NCI-H146 treated with DMSO at 0.1 percent for 48 hours (cell line): ENCODE measurements around the gene ZFP90.

Experiments
- DNase-seq: peaks from one replicate; lab custom pipeline; 2025; ENCODE audit not compliant: unreplicated experiment; lab: John Stamatoyannopoulos, UW

ZFP90 gene

DNA sequence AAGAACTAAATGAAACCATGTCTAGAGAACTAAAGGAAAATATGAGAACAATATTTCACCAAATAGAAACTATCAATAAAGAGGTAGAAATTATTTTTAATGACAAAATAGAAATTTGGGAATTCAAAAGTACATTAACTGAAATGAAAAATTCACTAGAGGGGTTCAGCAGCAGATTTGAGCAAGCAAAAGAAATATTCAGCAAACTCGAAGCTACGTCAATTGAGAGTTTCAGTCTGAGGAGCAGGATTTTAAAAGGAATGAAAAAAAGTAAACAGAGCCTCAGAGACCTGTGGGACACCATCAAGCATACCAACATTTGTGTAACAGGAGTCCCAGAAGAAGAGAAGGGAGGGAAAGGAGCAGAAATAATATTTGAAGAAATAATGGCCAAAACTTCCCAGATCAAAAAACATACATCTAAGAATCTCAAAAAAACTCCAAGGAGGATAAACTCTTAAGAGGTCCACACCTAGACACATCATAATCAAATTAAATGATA is 38.3 kb downstream of the ZFP90 start:
- DNase-seq = no peak

GRCh38 chr16:68590201-68590994 is 51.3 kb downstream of the ZFP90 start:
- DNase-seq = no peak

DNA sequence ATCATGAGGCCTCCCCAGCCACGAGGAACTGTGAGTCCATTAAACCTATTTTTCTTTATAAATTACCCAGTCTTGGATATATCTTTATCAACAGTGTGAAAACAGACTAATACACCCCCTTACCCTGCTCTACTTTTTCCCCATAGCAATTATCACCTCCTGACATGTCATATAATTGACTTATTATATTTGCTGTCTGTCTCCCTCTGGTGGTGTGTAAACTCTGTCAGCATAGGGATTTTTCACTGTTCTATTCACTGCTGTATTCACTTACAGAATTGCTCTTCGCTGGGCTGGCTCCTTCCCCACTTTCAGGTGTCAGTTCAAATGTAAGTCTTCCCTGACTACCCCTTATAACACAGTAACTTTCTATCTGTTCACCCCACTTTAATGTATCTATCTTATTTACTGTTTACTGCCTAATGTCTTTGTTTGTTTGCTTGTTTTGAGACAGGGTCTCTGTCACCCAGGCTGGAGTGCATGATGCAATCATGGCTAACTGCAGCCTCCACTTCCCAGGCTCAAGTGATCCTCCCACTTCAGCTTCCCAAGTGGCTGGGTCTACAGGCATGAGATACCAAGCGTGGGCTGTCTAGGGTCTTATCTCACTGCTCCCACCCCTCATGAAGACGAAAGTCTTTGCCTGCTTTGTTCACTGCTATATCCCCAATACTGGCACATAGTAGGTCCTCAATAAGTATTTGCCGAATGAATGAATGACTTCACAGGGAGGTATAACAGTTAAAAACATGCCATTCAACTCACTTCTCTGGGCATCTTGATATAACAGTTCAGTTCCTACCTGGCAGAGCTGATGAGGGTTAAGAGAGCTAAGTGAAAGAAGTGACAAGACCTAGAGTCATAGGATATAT is 53.6 kb downstream of the ZFP90 start:
- DNase-seq = no peak

DNA sequence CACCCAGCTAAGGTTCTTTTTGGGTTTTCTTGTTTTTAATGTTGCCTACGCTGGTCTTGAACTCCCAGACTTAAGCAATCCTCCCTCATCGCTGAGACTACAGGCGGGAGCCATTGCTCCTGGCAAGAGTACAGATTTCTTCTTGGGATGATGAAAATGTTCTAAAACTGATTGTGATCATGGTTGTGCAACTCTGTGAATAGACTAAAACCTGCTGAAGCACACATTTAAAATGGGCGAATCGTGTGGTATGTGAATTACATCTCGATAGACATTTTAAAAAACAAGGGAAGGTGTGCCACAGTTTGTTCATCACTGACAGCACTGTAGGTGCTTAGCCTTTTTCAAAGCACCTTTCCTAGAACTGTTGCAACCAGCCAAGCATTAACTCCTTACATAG is 57.2 kb downstream of the ZFP90 start:
- DNase-seq = no peak

DNA sequence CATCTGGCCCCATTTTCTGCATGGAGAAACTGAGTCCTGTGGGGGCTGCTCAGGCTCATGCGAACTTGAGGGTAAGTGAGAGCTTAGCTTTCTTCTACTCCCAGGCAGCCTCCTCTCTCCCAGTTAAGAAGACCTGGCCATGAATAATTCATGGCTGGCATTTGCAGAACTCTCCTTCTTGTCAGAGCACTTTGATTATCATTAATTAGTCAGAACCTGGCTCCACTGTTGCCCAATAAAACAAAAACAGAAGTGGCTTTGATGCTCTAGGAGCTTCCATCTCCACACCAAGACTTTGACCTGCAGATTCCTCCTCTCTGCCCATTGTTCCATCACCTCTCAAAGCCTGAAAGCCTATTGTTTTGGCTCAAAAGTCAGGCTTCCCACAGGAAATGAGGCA is 60.5 kb downstream of the ZFP90 start:
- DNase-seq = no peak

- DNase-seq = no peak
These were observed 66.7 kb downstream of the ZFP90 start for GRCh38 chr16:68605746-68606145.

DNA sequence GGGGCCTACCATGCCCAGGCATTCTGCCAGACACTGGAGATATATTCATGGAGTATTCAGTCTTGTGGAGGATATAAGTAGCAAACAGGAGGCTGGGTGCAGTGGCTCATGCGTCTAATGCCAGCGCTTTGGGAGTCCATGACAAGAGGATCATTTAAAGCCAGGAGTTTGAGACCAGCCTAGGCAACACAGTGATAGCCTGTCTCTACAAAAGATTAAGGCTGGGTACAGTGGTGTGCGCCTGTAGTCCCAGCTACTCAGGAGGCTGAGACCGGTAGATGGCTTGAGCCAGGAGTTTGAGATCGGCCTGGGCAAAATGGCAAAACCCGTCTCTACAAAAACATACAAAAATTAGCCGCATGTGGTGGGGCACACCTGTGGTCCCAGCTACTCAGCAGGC is 68.4 kb downstream of the ZFP90 start:
- no peak for DNase-seq

DNA sequence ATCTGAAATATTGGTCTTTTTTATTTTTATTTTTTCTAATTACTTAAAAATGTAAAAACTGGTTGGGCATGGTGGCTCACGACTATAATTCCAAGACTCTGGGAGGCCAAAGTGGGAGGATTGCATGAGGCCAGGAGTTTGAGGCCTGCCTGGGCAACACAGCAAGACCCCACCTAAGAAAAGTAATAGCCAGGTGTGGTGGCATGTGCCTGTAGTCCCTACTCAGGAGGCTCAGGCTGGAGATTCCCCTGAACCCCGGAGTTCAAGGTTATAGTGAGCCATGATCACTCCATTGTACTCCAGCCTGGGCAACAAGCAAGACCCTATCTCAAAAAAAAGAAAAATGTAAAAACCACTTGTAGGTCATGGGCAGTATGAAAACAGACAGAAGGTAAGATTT is 69.2 kb downstream of the ZFP90 start:
- DNase-seq = no peak

DNA sequence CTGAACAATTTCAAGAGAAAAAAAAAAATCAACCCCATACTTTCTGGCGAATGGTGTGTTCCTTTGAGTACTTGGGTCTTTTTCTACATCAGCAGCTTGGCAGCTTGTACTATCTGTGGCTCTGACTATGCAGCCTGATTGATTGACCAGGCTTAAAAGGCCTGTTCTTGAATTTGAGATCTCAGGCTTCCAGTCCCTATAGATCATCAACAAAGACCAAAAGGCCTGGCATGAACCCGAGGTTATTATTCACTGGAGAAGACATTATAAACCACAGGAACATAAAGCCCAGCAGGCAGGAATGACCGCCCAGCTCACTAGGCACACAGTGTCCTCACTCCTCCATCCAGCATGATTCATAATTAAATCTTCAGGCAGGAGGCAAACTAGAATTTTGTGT is 73.9 kb downstream of the ZFP90 start:
- DNase-seq = no peak

DNA sequence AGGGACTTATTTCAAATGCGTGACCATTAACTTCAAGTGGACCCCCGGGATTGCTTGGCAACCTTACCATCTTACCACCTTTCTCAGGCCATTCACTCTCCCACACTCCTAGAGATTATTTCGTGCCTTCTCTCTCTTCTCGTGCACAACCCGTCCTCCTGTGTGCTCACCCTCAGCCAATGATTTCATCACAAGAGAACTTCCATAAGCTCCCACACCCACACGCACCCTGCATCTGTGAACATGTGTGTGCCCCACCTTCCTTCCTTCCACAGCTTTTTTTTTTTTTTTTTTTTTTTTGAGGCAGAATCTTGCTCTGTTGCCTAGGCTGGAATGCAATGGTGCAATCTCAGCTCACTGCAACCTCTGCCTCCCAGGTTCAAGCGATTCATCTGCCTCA is 78.6 kb downstream of the ZFP90 start:
- no peak for DNase-seq
